ENCODE measurements around the gene ARHGEF25.
"Not testable (repeated sequence)": the region's sequence is repeated elsewhere in the genome, so short reads cannot be mapped to it uniquely, and the experiment has no call there.

Gene ARHGEF25

DNA sequence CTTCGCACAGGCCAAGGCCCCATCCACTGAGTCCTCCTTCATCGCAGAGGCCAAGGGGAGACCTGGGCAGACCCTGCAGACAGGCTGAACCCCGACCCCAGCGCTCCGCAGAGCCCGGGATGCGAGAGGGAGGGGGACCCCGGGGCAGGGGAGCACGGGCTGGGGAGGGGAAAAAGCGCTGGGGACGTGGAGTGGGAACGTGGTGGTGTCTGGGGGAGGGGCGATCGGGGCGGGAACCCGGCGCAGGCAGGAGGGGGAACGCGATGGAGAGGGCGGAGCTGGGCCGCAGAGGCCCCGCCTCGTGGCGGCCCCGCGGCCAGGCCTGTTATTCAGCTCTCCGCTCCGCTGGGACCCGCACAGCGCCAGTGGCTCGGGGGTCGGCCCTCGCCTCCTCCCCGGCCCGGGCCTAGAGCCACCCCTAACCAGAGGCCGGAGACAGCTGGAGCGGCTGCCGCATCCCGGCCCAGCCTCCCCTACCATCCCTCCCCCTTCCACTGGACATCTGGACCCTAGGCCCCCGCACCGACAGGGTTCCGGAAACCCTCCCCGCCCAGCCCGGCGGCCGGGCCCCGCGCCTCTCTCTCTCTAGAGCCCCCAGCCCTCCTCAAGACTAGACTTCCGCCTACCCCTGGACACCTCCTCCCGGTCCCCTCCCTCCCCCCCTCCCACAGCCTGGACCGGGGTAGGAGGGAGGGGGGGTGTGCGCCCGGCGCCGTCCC is at the start of gene ARHGEF25:
Gene ARHGEF25 (plus strand): TSS at position 328 of the 719 bp plus-strand sequence. CDS start 460 bp downstream, outside the sequence.
- FAIRE-seq, result no peak

DNA sequence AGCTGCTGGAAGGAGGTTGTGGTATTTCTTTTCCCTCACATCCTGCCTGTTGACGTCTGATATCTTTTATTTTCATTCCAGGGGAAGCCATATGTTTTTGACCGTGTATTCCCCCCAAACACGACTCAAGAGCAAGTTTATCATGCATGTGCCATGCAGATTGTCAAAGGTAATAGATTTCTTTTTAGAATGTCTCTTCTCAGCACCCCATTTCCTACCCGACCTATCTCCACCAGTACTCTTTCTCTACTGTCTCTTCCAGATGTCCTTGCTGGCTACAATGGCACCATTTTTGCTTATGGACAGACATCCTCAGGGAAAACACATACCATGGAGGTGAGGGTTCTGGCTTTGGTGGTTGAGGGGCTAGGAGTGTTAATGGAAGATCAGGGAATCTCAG is 47.9 kb upstream of the ARHGEF25 start:
- FAIRE-seq, result no peak

GRCh38 chr12:57564178-57564740 is 47.0 kb upstream of the ARHGEF25 start:
- no peak for FAIRE-seq

- no peak for FAIRE-seq
These were observed 42.4 kb upstream of the ARHGEF25 start for GRCh38 chr12:57568838-57569237.

- no peak for FAIRE-seq
These were observed 41.4 kb upstream of the ARHGEF25 start for GRCh38 chr12:57569858-57570257.

GRCh38 chr12:57570438-57570837 is 40.8 kb upstream of the ARHGEF25 start:
- not testable (repeated sequence) for FAIRE-seq

DNA sequence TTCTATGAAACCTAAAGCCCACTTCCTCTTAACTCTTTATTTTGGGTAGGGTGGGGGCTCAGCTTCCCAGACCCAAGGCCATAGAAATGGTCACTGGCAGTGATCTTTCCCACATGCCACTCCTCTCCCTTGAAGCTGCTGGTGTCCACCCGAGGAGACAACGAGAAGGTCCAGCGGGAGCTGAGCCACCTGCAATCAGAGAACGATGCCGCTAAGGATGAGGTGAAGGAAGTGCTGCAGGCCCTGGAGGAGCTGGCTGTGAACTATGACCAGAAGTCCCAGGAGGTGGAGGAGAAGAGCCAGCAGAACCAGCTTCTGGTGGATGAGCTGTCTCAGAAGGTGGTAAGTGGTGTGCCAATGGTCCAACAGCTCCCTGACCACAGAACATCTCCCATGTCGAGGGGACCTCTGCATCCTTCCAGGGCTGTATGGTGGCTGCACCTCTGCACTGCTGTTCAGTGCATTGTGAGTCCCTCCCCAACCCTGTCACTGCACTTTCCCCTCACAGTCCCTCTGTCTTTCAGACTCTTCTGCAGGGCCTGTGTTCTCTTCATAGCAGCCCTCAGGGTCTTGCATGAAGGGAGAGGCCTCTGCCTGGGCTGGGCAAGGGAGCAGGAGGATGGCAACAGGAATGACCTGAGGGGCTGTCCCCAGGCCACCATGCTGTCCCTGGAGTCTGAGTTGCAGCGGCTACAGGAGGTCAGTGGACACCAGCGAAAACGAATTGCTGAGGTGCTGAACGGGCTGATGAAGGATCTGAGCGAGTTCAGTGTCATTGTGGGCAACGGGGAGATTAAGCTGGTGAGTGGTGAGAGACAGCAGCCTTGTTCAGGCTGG is 39.1 kb upstream of the ARHGEF25 start:
- no peak for FAIRE-seq

DNA sequence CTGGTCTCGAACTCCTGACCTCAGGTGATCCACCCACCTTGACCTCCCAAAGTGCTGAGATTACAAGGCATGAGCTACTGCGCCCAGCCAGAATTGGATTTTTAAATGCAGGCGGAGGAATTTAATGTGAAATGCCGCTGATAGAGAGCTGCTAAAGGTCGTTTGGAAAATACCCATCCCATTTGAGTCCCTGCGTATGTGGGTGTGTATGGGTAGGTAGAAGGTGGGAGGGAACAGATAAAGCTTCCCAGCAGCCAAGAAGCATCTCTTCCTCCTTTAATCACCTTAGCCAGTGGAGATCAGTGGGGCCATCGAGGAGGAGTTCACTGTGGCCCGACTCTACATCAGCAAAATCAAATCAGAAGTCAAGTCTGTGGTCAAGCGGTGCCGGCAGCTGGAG is 36.4 kb upstream of the ARHGEF25 start:
- FAIRE-seq, result no peak

GRCh38 chr12:57575771-57576612 is 35.2 kb upstream of the ARHGEF25 start:
- FAIRE-seq, result no peak

DNA sequence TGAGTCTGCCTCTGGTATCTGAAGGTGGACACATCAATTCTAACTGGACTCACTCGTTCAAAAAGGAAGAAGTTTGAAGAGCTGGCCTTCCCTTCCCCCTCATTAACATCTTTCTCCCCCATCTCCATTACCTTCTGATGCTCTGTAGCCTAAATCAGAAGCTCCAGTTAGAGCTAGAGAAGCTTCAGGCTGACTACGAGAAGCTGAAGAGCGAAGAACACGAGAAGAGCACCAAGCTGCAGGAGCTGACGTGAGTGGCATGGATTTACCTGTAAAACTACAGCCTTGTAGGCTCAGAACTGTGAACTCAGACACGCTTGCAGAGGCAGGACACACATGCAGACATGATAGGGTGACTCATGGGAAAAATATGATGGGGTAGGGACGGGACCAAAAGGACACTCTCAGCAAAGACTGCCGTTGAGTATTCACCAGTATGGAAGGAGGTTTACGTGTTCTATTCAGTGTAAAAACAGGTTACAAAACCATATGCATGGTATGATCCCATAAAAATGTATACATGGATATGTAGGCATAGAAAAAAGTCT is 34.5 kb upstream of the ARHGEF25 start:
- no peak for FAIRE-seq

GRCh38 chr12:57577981-57578758 is 33.1 kb upstream of the ARHGEF25 start:
- FAIRE-seq, result no peak

DNA sequence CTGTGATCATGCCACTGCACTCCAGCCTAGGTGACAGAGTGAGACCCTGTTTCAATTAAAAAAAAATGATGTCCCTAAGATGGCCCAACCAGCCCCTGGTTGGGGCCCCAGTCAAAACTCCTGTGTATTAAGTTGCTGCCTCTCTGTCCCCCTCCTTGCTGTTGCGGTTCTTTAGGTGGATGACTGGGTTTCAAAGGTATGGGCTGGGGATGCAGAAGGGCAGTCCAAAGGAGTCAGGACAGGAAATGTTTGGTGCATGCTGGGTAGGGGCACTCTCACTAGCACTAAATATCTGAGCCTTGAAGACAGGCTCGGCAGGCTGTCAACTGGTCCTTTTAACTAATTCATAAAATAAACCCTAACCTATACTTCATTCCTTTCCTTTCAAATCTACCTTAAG is 32.2 kb upstream of the ARHGEF25 start:
- no peak for FAIRE-seq

GRCh38 chr12:57579677-57580465 is 31.4 kb upstream of the ARHGEF25 start:
- FAIRE-seq, result no peak

DNA sequence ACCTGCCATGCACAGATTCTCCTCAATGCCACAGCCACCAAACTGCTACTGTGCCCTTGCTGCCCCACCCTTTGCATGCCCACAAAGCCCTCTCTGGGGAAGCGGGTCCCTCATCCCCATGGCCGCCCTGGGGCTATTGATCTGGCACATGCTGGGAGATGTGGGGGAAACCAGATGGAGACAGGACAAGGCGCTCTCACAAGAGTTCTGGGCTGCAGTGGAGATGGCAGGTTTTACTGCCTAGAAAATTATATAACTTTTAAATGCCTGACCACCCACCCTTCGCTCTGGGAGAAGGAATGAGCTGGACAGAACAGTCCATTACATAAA is 30.8 kb upstream of the ARHGEF25 start:
- FAIRE-seq, result no peak

DNA sequence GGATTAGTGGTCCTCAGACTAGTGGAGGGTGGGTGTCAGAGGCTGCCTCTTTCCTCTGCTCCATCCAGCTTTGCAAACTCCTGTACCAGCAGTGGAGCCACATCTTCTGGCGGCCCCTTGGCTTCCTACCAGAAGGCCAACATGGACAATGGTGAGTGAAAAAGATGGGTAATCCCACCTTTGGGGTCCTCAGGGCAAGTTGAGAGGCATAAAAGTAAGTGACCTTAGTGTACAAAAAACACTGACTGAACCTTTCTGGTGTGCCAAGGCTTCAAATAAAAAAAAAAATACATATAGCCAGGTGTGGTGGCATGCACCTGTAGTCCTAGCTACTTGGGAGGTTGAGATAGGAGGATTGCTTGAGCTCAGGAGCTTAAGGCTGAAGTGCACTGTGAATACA is 29.4 kb upstream of the ARHGEF25 start:
- no peak for FAIRE-seq

GRCh38 chr12:57582440-57582839 is 28.8 kb upstream of the ARHGEF25 start:
- FAIRE-seq, result no peak

DNA sequence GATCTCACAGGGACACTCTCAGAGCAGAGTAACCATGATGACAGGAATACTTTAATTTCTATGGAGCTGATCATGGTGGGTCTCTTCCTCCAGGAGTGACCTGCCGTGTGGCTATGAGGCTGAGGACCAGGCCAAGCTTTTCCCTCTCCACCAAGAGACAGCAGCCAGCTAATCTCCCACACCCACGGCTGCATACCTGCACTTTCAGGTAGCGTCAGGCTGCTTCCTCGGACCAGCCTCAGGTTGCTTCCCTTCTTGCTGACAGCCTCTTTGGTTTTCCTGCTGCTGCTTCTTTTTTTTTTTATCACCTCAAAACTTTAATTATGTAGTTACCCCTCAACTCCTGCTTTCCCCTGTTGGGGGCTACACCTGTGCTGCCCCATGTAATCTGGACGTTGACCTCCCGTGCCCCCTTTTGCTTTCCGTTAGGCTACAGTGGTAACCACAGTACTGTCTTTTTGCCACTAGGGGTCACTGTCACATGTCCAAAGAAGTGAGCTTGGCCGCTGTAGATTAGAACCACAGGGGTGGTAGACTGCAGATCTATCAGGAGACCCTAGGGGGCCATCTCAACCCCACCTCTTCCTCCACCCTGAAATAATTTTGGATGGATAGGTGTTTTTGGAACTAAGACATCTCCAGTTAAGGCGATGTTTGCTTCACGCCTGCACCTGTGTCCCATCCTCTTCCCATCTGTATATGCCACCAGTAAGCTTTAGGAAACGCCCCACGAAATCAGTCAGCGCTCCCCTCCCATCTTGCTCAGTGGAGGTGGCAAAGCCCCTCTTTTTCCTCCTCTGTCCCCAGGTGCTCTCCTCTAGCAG is 28.0 kb upstream of the ARHGEF25 start:
- FAIRE-seq, result peak; percentile 36

GRCh38 chr12:57584050-57584449 is 27.2 kb upstream of the ARHGEF25 start:
- FAIRE-seq, result no peak

- no peak for FAIRE-seq
These were observed 26.5 kb upstream of the ARHGEF25 start for GRCh38 chr12:57584690-57585089.

DNA sequence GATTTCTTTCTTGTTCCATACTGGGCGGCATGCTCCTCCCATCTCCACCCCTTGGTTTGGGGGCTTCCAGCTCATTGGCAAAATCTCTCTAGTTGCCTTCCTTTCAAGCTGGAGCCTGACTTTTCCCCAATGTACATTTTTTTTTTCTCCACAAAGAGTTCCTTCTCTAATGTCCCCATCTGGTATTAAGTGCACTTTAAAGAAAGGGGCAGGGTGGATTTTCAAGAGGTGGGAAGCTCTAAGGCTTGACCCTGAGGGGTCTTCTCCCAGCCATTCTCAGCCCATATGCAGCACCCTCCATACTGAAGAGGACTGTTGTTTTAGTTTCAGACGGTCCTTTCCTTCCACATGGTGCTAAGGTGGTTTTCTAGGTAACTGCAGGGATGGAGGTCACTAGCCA is 26.1 kb upstream of the ARHGEF25 start:
- FAIRE-seq, result no peak

Measured in islet of Langerhans (tissue), 1 donor.